ENCODE data around the gene ARL4A.

ARL4A gene

GRCh38 chr7:12725575-12726316 lies 38.3 kb downstream of the ARL4A start:
- no peak for DNase-seq (ENCODE audit: low read depth in 2 of 2)

GRCh38 chr7:12726908-12727307 lies 39.5 kb downstream of the ARL4A start:
- no peak for DNase-seq (ENCODE audit: low read depth in 2 of 2)

- DNase-seq (ENCODE audit: low read depth in 2 of 2), result no peak
Observed at GRCh38 chr7:12727455-12728191, 40.2 kb downstream of the ARL4A start.

- no peak for DNase-seq (ENCODE audit: low read depth in 2 of 2)
Observed at GRCh38 chr7:12728192-12728538, 40.7 kb downstream of the ARL4A start.

- no peak for DNase-seq (ENCODE audit: low read depth in 2 of 2)
Observed at GRCh38 chr7:12729112-12729511, 41.7 kb downstream of the ARL4A start.

GRCh38 chr7:12730523-12730922 lies 43.1 kb downstream of the ARL4A start:
- no peak for DNase-seq (ENCODE audit: low read depth in 2 of 2)

- DNase-seq (ENCODE audit: low read depth in 2 of 2), result no peak
Observed at GRCh38 chr7:12731214-12731656, 43.8 kb downstream of the ARL4A start.

- DNase-seq (ENCODE audit: low read depth in 2 of 2), result no peak
Observed at GRCh38 chr7:12731775-12732174, 44.3 kb downstream of the ARL4A start.

- DNase-seq (ENCODE audit: low read depth in 2 of 2), result no peak
Observed at GRCh38 chr7:12732428-12732827, 45.0 kb downstream of the ARL4A start.

GRCh38 chr7:12735923-12736322 lies 48.5 kb downstream of the ARL4A start:
- no peak for DNase-seq (ENCODE audit: low read depth in 2 of 2)

- DNase-seq (ENCODE audit: low read depth in 2 of 2), result no peak
Observed at GRCh38 chr7:12737373-12737772, 49.9 kb downstream of the ARL4A start.

GRCh38 chr7:12737836-12738235 lies 50.4 kb downstream of the ARL4A start:
- no peak for DNase-seq (ENCODE audit: low read depth in 2 of 2)

GRCh38 chr7:12738665-12739064 lies 51.2 kb downstream of the ARL4A start:
- no peak for DNase-seq (ENCODE audit: low read depth in 2 of 2)

Data from stimulated activated CD8-positive, alpha-beta memory T cell treated with anti-CD3 and anti-CD28 coated beads, Interleukin-7, amount 100 ng/mL, for 4 hours (primary cell).